OCI-LY3 (cell line): ENCODE measurements around the gene UBAC1.

Experiments
- H2AFZ ChIP-seq: fragments of 200-600, 300-600 bp; shearing (Covaris generic); 2 replicates; pipeline ENCODE4 v1.6.0; 2014; ENCODE audit warnings: antibody characterized with exemption, low read depth, low read length
- H3K27ac ChIP-seq: fragments of 200-600, 300-600 bp; sonication (generic); 2 replicates; pipeline ENCODE4 v1.5.1; 2014; ENCODE audit warnings: mild to moderate bottlenecking, low read length, moderate library complexity, mixed read lengths
- H3K27me3 ChIP-seq: fragments of 200-600, 300-600 bp; sonication (generic); 2 replicates; pipeline ENCODE4 v1.6.1; 2014; ENCODE audit warnings: low read depth, low read length, mixed read lengths
- H3K36me3 ChIP-seq: fragments of 200-600, 300-600 bp; sonication (generic); replicated peaks from 2 replicates; pipeline ENCODE3; 2014; ENCODE audit warnings: low read depth, low read length, mixed read lengths
- H3K4me1 ChIP-seq: fragments of 300-600, 200-600 bp; sonication (generic); 2 replicates; pipeline ENCODE4 v1.6.1; 2014; ENCODE audit warnings: low read length, mixed read lengths
- H3K4me2 ChIP-seq: fragments of 200-600, 300-600 bp; sonication (generic); 2 replicates; pipeline ENCODE4 v1.6.1; 2014; ENCODE audit warnings: low read length, mixed read lengths
- H3K4me3 ChIP-seq: fragments of 300-600, 200-600 bp; sonication (generic); 2 replicates; pipeline ENCODE4 v1.5.1; 2014; ENCODE audit warnings: antibody characterized with exemption, mild to moderate bottlenecking, low read length, moderate library complexity
- H3K79me2 ChIP-seq: fragments of 300-600, 200-600 bp; shearing (Covaris generic); 2 replicates; pipeline ENCODE4 v1.6.1; 2014; ENCODE audit warnings: mild to moderate bottlenecking, low read length, mixed read lengths
- H3K9ac ChIP-seq: fragments of 300-600, 200-600 bp; shearing (Covaris generic); 2 replicates; pipeline ENCODE4 v1.6.0; 2014; ENCODE audit warnings: mild to moderate bottlenecking, low read length, moderate library complexity
- H3K9me3 ChIP-seq: fragments of 200-600, 300-600 bp; shearing (Covaris generic); 2 replicates; pipeline ENCODE4 v1.6.1; 2014; ENCODE audit warnings: low read length, mixed read lengths; ENCODE audit not compliant: insufficient read depth
- H4K20me1 ChIP-seq: fragments of 200-600, 300-600 bp; sonication (generic); 2 replicates; pipeline ENCODE4 v1.6.1; 2016; ENCODE audit warnings: low read length, mixed read lengths; ENCODE audit not compliant: insufficient read depth
- EZH2phosphoT487 ChIP-seq: fragments of 200-600 bp; shearing (Covaris generic); IDR thresholded peaks from 2 replicates; pipeline ENCODE4 v1.6.1; 2018; ENCODE audit warnings: antibody characterized with exemption, mixed run types, low read depth
- TF ChIP-seq, protein P1 (sequence below): fragments of 200-600, 300-600 bp; sonication (generic); IDR thresholded peaks from 2 replicates; pipeline ENCODE4 v1.5.1; 2014; ENCODE audit warnings: antibody characterized with exemption, low read length, low read depth

UBAC1 gene

DNA sequence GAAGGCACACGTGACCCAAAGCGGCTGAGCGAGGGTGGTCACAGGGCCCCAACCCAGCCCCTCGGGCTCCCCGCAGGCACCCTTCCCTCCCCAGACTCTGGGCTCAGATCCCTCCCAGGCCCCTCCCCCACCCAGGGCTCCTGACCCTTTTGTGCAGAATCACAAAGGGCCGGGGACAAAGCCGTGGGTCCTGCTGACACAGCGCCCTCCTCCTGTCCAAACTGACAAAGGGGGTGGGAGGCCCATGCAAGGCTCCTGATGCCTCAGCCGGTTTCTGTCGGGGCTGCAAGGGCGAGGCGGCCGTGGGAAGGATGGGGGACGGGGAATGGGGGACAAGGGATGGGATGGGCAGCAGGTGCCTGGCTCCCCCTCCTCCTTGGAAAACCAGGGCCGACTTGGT is 43.5 kb upstream of the UBAC1 start:
- Histone ChIP-seq H3K27ac (no peak overlapping the region), H3K4me1 (no peaks in the 10 kb centered on the region), H3K36me3 (no peaks in the 10 kb centered on the region), H3K27me3 (no peaks in the 10 kb centered on the region), H3K9me3 (no peaks in the 10 kb centered on the region), H4K20me1 (no peaks in the 10 kb centered on the region), H3K79me2 (no peaks in the 10 kb centered on the region), H3K4me3 (no peak overlapping the region), H2AFZ (no peak overlapping the region), H3K4me2 (no peak overlapping the region), H3K9ac (no peak overlapping the region)
- no peak for TF ChIP-seq EZH2phosphoT487
- TF ChIP-seq, protein P1, sequence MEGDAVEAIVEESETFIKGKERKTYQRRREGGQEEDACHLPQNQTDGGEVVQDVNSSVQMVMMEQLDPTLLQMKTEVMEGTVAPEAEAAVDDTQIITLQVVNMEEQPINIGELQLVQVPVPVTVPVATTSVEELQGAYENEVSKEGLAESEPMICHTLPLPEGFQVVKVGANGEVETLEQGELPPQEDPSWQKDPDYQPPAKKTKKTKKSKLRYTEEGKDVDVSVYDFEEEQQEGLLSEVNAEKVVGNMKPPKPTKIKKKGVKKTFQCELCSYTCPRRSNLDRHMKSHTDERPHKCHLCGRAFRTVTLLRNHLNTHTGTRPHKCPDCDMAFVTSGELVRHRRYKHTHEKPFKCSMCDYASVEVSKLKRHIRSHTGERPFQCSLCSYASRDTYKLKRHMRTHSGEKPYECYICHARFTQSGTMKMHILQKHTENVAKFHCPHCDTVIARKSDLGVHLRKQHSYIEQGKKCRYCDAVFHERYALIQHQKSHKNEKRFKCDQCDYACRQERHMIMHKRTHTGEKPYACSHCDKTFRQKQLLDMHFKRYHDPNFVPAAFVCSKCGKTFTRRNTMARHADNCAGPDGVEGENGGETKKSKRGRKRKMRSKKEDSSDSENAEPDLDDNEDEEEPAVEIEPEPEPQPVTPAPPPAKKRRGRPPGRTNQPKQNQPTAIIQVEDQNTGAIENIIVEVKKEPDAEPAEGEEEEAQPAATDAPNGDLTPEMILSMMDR, result no peak

- no peak overlapping the region for H3K4me2 ChIP-seq
- H3K9me3 ChIP-seq, result no peaks in the 10 kb centered on the region
- H3K36me3 ChIP-seq, result no peaks in the 10 kb centered on the region
- no peak overlapping the region for H3K9ac ChIP-seq
- H3K27ac ChIP-seq, result no peak overlapping the region
- H2AFZ ChIP-seq, result no peak overlapping the region
- TF ChIP-seq, protein P1, result no peak
- TF ChIP-seq EZH2phosphoT487, result no peak
- no peaks in the 10 kb centered on the region for H3K27me3 ChIP-seq
- H4K20me1 ChIP-seq, result no peaks in the 10 kb centered on the region
- H3K79me2 ChIP-seq, result no peaks in the 10 kb centered on the region
- no peaks in the 10 kb centered on the region for H3K4me1 ChIP-seq
- H3K4me3 ChIP-seq, result no peak overlapping the region
Measured at GRCh38 chr9:136004219-136004618, 43.0 kb upstream of the UBAC1 start.

- Histone ChIP-seq H3K27me3 (no peaks in the 10 kb centered on the region), H3K79me2 (no peaks in the 10 kb centered on the region), H2AFZ (no peak overlapping the region), H4K20me1 (no peaks in the 10 kb centered on the region), H3K9me3 (no peaks in the 10 kb centered on the region), H3K4me1 (no peaks in the 10 kb centered on the region), H3K4me3 (no peak overlapping the region), H3K36me3 (no peaks in the 10 kb centered on the region), H3K27ac (no peak overlapping the region), H3K4me2 (no peak overlapping the region), H3K9ac (no peak overlapping the region)
- TF ChIP-seq, protein P1, result no peak
- TF ChIP-seq EZH2phosphoT487, result no peak
Measured at GRCh38 chr9:136003411-136004218, 42.4 kb upstream of the UBAC1 start.

DNA sequence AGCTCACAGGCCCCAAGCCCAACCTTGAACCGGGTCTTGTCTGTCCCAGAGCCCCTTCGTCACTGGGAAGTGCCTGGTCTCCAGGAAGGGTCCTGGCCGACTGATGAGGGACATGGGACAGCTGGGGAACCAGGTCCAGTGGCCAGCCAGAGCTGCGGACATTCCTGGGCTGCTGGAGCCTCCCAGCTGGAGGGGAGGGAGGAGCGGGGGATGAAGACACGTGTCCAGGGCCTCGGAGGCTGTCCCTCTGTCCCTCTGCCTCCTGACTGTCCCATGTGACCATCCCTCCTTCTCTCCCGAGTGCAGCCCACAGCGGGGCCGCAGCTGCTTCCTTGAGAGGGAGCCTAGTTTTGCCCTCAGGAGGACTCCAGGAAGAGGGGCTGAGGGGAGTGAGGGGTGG is 41.7 kb upstream of the UBAC1 start:
- Histone ChIP-seq H3K4me3 (no peak overlapping the region), H3K4me2 (no peak overlapping the region), H3K9ac (no peak overlapping the region), H4K20me1 (no peaks in the 10 kb centered on the region), H3K9me3 (no peaks in the 10 kb centered on the region), H2AFZ (no peak overlapping the region), H3K4me1 (no peaks in the 10 kb centered on the region), H3K27ac (no peak overlapping the region), H3K79me2 (no peaks in the 10 kb centered on the region), H3K27me3 (no peaks in the 10 kb centered on the region), H3K36me3 (no peaks in the 10 kb centered on the region)
- TF ChIP-seq, protein P1, result no peak
